RWPE1 (cell line): ENCODE data around the gene HOXB3.
A peak's percentile ranks its signal among the peaks of the same experiment; 100 is the strongest.

Experiments
- CTCF ChIA-PET: fragments of 350-600 bp; sonication (Branson Sonifier 250); formaldehyde crosslinking; extraction: SDS; loops from one replicate; lab custom pipeline; 2021; lab: Yijun Ruan, JAX
- POLR2A ChIA-PET: fragments of 400-600 bp; formaldehyde crosslinking; extraction: SDS; loops from one replicate; lab custom pipeline; 2020; ENCODE audit warnings: antibody characterized with exemption; ENCODE audit not compliant: low non-redundant PET; lab: Yijun Ruan, JAX
- DNase-seq: peaks from one replicate; pipeline ENCODE4 v3.0.0; 2012; ENCODE audit warnings: low spot score
- H3K27ac ChIP-seq: fragments of 450-650 bp; 2 replicates; pipeline ENCODE4 v1.5.1; 2017
- TF ChIP-seq, protein P1 (sequence below): fragments of 450-650 bp; conservative IDR thresholded peaks from 2 replicates; pipeline ENCODE4 v1.5.1; 2017; ENCODE audit warnings: low read depth, mild to moderate bottlenecking

Gene HOXB3

DNA sequence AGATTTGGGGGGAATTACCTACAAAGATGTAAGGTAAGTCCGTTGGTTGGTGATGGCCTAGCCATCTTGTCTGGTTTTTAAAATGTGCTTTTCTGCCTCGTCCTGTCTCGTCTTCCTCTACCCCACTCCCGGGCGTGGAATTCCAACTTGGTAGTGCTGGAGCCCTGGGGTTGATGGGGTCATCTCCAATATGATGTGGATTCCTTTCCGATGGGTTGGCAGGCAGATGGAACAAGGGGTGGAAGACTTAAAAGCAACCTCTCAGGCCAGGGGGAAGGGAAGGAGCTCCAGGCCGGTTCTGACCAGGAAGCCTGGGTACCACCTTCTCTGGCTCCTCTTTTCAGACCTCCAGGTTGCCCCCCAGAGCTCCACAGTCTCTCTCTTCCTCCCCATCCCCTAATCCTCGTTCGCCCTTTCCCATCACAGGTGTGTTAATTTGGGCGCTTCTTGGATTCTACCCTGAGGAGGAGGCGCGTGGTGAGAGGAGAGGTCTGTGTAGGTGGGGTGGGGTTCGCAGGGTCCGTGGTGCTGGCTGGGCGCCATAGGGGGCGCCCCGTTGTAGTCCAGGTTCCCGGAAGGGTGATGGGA lies 40.0 kb downstream of the HOXB3 start:
- DNase-seq, result no peak
- CTCF ChIA-PET, result interaction anchor here (1.1 kb wide), 1 partner anchor 58 kb away, joined by 4 read pairs; no protein-coding TSS in a partner anchor
- TF ChIP-seq, protein P1, sequence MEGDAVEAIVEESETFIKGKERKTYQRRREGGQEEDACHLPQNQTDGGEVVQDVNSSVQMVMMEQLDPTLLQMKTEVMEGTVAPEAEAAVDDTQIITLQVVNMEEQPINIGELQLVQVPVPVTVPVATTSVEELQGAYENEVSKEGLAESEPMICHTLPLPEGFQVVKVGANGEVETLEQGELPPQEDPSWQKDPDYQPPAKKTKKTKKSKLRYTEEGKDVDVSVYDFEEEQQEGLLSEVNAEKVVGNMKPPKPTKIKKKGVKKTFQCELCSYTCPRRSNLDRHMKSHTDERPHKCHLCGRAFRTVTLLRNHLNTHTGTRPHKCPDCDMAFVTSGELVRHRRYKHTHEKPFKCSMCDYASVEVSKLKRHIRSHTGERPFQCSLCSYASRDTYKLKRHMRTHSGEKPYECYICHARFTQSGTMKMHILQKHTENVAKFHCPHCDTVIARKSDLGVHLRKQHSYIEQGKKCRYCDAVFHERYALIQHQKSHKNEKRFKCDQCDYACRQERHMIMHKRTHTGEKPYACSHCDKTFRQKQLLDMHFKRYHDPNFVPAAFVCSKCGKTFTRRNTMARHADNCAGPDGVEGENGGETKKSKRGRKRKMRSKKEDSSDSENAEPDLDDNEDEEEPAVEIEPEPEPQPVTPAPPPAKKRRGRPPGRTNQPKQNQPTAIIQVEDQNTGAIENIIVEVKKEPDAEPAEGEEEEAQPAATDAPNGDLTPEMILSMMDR, result no peak
- no peak overlapping the region for H3K27ac ChIP-seq
- POLR2A ChIA-PET, result no interaction called here

DNA sequence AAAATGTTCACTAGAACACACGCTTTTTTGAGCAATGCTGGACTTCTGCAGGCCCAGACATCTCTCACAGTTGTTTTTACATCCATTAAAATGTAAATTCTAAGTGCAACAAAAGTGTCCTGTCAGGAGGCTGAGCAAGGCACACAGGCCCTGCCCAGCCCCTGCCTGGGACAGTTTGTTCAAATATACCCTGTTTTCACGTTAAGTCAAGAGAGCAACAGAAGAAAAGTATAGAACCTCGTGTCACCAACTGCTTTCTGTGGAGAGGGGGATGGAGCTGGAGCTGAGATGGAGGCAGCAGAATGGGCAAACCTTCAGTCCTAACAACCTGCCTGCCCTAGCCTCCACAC lies 40.8 kb downstream of the HOXB3 start:
- ChIA-PET CTCF (interaction anchor here (1.1 kb wide), 1 partner anchor 57 kb away, joined by 4 read pairs; no protein-coding TSS in a partner anchor), POLR2A (no interaction called here)
- no peak overlapping the region for H3K27ac ChIP-seq
- DNase-seq, result no peak
- TF ChIP-seq, protein P1, result no peak

DNA sequence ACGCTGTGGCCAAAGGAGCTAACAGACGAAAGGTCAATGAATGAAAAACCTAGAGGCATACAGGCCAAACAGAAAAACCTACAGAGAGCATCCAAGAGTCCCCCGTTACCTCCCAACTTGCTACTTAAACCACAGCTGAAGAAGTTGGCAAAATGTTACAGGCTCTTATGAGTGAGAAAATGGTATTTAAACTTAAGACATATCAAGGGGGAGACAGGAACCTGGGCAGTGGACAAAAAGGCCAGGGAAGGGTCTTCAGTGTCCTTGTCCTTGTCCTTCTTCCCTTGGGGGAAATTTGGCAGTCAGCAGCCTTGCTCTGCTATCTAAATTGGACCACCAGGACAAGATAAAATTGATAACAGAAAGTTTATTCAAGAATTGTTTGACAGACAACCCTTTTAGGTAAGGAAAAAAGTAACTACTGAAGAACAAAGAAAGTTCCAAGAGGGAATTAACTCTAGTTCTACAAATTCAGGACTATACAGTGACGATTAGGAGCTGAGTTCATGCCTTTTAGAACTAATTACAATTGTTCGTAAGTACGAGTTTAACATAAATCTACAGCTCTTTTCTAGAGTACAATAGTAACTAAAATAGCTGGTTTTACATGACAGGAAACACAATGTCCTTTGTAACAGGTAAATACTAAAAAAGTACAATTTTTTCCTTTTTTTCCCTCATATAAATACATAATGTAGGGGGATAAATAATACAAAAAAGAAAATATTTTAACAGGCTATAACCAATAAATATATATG lies 41.3 kb downstream of the HOXB3 start:
- POLR2A ChIA-PET, result no interaction called here
- H3K27ac ChIP-seq, result no peak overlapping the region
- TF ChIP-seq, protein P1, result no peak
- DNase-seq, result no peak
- CTCF ChIA-PET, result interaction anchor here (1.1 kb wide), 1 partner anchor 56 kb away, joined by 4 read pairs; no protein-coding TSS in a partner anchor

DNA sequence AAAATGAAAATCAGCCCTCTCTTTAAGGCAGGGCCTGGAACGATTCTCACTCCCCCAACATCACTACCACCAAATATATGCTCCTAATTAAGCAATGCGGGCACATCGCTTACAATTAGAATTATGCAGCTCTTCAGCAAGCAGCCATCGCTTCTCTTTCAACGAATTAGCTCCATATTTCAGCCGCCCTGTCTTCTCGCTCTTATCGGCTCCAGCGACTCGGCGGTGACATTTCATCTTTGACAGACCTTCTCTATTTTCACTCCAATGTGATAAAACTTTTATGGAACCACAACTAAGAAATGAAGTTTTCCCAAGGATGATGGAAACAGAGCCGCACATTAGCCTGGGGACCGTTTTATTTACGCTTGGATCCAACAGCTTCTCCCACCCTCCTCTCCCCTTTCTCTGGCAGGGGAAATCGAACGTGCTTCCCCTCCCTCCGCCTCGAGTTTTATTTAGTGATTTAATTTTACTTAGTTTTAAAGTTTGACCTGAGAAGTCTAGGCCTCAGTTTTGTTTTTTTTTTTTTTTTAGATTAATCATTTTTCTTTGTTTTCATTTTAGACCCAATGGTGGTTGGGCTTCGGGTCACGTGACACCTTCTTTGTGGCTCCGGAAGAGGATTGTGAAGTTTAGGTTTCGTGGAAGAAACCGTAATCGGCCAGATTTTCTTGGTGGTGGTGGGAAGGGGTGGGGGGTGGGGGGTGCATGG lies 42.1 kb downstream of the HOXB3 start:
- POLR2A ChIA-PET, result no interaction called here
- no peak overlapping the region for H3K27ac ChIP-seq
- CTCF ChIA-PET, result no interaction called here
- DNase-seq, result no peak
- TF ChIP-seq, protein P1, result no peak

GRCh38 chr17:48546924-48547807 lies 42.9 kb downstream of the HOXB3 start:
- CTCF ChIA-PET, result interaction anchor here (0.6 to 1.0 kb wide), 3 partner anchors 41 to 284 kb away, joined by 3 read pairs; no protein-coding TSS in a partner anchor
- TF ChIP-seq, protein P1, result no peak
- H3K27ac ChIP-seq, result peak overlapping the region; percentile 0; the same call in 1 of the 2 replicates
- POLR2A ChIA-PET, result no interaction called here
- DNase-seq, result no peak
